ENCODE measurements around the gene SERTAD4. TPM values are rescaled to one million over a fixed set of nuclear protein-coding genes. Genes with fewer than 3 reads are reported as not detected.

SERTAD4 gene
- total RNA-seq, 6 experiments from 2014 or later: 2.3 to 5.2 (median 3.9) TPM

DNA sequence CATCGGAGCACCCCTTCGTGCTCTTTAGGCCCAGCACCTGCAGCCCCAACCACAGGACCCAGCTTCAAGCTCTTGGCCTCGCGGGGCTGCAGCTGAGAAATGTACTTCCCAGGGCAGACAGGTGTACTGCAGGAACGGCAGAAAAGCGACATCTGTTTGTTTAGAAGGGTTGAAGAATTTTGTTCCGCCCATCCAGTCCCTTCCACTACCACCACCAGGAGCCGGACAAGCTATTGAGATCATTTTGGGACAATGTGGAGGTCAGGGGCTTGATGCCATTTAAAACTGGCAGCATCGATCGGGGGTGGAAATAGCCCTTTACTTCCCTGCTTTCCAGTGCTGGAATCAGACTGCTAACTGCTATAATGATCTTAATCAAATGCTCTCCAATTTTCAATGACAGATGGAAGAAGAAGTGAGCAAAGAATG lies 1.7 kb downstream of the SERTAD4 start:
- H3K27me3 Mint-ChIP-seq (ENCODE audit: insufficient read depth): peaks cover 3% of the 10 kb centered on the region; the same call in 1 of the 2 replicates
- H3K4me3 Mint-ChIP-seq: peak overlapping the region; percentile 87
- TF ChIP-seq, protein P1, sequence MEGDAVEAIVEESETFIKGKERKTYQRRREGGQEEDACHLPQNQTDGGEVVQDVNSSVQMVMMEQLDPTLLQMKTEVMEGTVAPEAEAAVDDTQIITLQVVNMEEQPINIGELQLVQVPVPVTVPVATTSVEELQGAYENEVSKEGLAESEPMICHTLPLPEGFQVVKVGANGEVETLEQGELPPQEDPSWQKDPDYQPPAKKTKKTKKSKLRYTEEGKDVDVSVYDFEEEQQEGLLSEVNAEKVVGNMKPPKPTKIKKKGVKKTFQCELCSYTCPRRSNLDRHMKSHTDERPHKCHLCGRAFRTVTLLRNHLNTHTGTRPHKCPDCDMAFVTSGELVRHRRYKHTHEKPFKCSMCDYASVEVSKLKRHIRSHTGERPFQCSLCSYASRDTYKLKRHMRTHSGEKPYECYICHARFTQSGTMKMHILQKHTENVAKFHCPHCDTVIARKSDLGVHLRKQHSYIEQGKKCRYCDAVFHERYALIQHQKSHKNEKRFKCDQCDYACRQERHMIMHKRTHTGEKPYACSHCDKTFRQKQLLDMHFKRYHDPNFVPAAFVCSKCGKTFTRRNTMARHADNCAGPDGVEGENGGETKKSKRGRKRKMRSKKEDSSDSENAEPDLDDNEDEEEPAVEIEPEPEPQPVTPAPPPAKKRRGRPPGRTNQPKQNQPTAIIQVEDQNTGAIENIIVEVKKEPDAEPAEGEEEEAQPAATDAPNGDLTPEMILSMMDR (IDR thresholded peaks at IDR 0.05): no peak
- H3K9me3 Mint-ChIP-seq: no peaks in the 10 kb centered on the region
- DNase-seq: no peak
- peaks cover 15% of the 10 kb centered on the region; the same call in 1 of the 2 replicates for H3K36me3 Mint-ChIP-seq (ENCODE audit: low read depth)
- H3K27ac Mint-ChIP-seq: no peak overlapping the region
- peaks cover 44% of the 10 kb centered on the region for H3K4me1 Mint-ChIP-seq (ENCODE audit: low read depth)

DNA sequence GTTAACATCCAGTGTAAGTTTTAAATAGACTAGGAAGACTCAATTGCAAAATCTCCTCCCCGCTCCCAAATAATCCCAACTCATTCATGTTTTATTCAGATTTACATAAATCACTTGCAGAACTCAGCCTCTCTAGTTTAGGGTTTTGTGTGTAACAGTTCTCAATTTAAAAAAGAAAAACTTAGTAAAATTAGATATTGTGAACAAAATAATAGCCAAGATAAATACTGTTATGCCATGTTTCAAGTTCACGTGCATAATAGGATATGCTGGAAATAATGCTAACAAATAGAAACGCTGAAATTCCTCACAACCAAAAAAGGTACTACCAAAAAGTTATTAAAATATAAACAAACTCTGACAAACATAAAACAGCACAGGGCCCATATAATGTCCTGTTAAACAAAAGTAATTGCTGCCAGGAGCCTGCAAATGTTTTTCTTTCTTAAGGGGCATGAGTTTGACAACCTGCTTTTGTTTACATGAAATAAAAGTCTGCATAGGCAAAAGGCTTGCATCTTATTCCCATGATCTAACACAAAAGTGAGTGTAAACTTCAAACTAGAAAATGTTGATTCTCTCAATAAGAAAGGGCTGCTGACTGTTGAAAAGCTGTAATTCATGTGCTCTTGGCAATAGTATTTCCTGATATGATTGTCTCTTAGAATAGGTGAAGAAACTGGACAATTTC lies 2.9 kb downstream of the SERTAD4 start:
- H3K4me1 Mint-ChIP-seq (ENCODE audit: low read depth): peaks cover 56% of the 10 kb centered on the region
- H3K4me3 Mint-ChIP-seq: no peak overlapping the region
- TF ChIP-seq, protein P1 (IDR thresholded peaks at IDR 0.05): no peak
- no peak for DNase-seq
- H3K27ac Mint-ChIP-seq: no peak overlapping the region
- peaks cover 6% of the 10 kb centered on the region for H3K27me3 Mint-ChIP-seq (ENCODE audit: insufficient read depth)
- H3K36me3 Mint-ChIP-seq (ENCODE audit: low read depth): peaks cover 15% of the 10 kb centered on the region; the same call in 1 of the 2 replicates
- no peaks in the 10 kb centered on the region for H3K9me3 Mint-ChIP-seq

DNA sequence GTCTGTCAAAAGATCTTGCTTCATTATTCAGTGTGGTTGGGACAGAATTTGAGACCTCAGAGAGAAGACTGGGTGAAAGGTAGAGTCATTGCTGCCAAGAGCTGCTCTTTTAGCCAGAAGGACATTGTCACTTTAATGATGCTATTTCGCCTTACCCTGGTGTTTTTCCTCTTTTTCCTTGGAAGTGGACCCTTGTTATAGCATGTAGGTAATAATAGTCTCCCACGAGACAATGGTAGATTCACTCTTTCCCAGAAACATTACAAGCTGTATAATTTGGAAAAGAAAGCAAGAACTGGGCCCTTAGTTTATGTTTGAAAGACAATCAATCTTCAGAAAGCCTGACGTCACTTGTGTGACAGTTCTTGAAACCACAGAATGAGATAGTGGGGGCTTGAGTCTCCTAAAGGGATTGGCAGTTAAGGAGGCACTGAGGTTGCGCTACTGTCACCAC lies 3.8 kb downstream of the SERTAD4 start:
- H3K4me1 Mint-ChIP-seq (ENCODE audit: low read depth): peaks cover 65% of the 10 kb centered on the region
- no peak overlapping the region for H3K4me3 Mint-ChIP-seq
- TF ChIP-seq, protein P1 (IDR thresholded peaks at IDR 0.05): no peak
- H3K9me3 Mint-ChIP-seq: no peaks in the 10 kb centered on the region
- H3K36me3 Mint-ChIP-seq (ENCODE audit: low read depth): peaks cover 20% of the 10 kb centered on the region
- no peak overlapping the region for H3K27ac Mint-ChIP-seq
- peaks cover 6% of the 10 kb centered on the region for H3K27me3 Mint-ChIP-seq (ENCODE audit: insufficient read depth)
- DNase-seq: no peak

DNA sequence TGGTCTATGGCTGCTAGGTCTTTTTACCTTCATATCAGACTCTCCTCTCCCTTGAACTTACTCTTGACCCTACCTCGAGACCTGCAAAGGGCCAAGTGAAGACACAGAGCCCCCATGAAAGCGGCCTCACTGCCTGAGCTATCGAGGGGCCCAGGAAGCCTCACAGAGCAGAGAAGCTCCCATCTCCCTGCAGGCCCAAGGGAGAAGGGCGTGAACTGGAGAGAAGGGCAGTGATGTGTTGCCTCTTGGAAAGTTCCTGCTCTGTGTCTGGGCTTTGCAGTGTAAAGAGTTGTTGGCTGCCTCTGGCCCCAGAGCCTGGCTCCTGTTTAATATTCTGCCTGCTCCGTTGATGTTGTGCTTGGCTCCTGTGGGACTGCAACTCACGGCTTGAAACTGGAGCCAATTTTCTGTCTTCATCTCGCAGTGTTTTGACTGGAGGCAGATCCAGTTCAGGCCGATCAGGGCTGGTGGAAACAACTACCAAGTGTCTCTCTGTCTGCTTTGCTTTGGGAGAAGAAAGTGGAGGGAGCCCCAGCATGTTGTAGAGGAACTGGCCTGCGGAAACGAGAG lies 4.3 kb downstream of the SERTAD4 start:
- peaks cover 6% of the 10 kb centered on the region for H3K27me3 Mint-ChIP-seq (ENCODE audit: insufficient read depth)
- no peak overlapping the region for H3K27ac Mint-ChIP-seq
- peaks cover 63% of the 10 kb centered on the region for H3K4me1 Mint-ChIP-seq (ENCODE audit: low read depth)
- peaks cover 25% of the 10 kb centered on the region for H3K36me3 Mint-ChIP-seq (ENCODE audit: low read depth)
- no peak for DNase-seq
- no peak overlapping the region for H3K4me3 Mint-ChIP-seq
- TF ChIP-seq, protein P1 (IDR thresholded peaks at IDR 0.05): no peak
- H3K9me3 Mint-ChIP-seq: no peaks in the 10 kb centered on the region

DNA sequence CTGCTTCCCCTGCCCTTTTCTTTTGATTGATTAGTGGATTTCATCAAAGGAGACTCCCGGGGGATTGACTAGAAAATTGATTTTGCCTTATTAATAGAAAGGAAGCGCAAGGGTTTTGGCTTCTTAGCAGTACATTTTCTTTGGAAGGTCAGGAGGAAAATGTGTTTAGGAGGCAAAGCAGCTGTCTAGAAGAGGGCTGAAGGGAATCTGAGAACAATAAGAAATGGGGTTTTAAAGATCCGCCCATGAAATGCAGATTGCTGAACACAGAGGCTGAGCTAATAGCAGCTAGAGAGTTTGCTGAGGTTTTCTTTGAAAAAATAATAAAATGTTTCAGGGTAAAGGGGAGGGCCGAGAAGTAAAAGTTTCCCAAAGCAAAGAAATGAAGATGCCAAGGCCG lies 4.9 kb downstream of the SERTAD4 start:
- DNase-seq: no peak
- no peak overlapping the region for H3K27ac Mint-ChIP-seq
- peaks cover 26% of the 10 kb centered on the region for H3K36me3 Mint-ChIP-seq (ENCODE audit: low read depth)
- no peak overlapping the region for H3K4me3 Mint-ChIP-seq
- H3K4me1 Mint-ChIP-seq (ENCODE audit: low read depth): peaks cover 58% of the 10 kb centered on the region
- H3K9me3 Mint-ChIP-seq: no peaks in the 10 kb centered on the region
- TF ChIP-seq, protein P1 (IDR thresholded peaks at IDR 0.05): no peak
- peaks cover 6% of the 10 kb centered on the region for H3K27me3 Mint-ChIP-seq (ENCODE audit: insufficient read depth)
